Endothelial cell of umbilical vein (primary cell): ENCODE measurements around the gene SFT2D1.

Experiments used
- EZH2 ChIP-seq: IDR thresholded peaks from 2 replicates; pipeline ENCODE4 v1.6.1; 2012; ENCODE audit warnings: borderline replicate concordance, low read depth, mild to moderate bottlenecking, moderate library complexity, low read length, inconsistent platforms; ENCODE audit not compliant: severe bottlenecking
- POLR2A ChIP-seq: IDR thresholded peaks from 2 replicates; pipeline ENCODE4 v1.6.1; 2012; ENCODE audit warnings: low read depth, mild to moderate bottlenecking, control low read depth, low read length
- POLR2AphosphoS5 ChIP-seq: IDR thresholded peaks from 2 replicates; pipeline ENCODE4 v1.6.1; 2012; ENCODE audit warnings: low read depth, mild to moderate bottlenecking, control low read depth, low read length, moderate library complexity; ENCODE audit not compliant: insufficient read depth
- TF ChIP-seq, protein P1 (sequence below), 2 donors: IDR thresholded peaks; 1 replicate in 1 of 2; 2 replicates in 1 of 2; pipeline ENCODE4 v1.5.1; 2011; ENCODE audit warnings: low read length in 2 of 2, mild to moderate bottlenecking in 2 of 2, moderate library complexity in 2 of 2, control low read depth in 1 of 2, inconsistent platforms in 1 of 2, low read depth in 1 of 2; ENCODE audit not compliant: insufficient read depth in 1 of 2; ENCODE audit errors: extremely low read depth in 1 of 2

DNA sequence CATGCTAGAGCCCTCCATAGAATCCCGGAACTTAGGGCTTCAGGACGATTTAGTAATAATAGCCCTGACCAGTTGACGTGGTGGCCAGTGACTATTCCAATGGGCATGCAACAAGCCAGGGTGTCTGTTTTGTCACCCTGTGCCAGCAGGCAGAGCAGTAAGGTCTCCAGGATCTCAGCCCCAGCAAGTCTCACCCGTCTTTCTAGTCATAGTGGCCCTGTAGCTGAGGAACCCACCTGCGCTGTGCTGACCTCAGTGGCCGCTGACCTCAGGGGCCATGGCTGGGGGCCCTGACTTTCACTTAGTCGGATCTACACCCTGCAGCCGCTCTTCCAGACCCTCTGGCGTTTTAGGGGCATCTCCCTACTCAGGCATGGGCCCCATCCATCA is 71.0 kb downstream of the SFT2D1 start:
- no peak for TF ChIP-seq POLR2A
- TF ChIP-seq, protein P1, sequence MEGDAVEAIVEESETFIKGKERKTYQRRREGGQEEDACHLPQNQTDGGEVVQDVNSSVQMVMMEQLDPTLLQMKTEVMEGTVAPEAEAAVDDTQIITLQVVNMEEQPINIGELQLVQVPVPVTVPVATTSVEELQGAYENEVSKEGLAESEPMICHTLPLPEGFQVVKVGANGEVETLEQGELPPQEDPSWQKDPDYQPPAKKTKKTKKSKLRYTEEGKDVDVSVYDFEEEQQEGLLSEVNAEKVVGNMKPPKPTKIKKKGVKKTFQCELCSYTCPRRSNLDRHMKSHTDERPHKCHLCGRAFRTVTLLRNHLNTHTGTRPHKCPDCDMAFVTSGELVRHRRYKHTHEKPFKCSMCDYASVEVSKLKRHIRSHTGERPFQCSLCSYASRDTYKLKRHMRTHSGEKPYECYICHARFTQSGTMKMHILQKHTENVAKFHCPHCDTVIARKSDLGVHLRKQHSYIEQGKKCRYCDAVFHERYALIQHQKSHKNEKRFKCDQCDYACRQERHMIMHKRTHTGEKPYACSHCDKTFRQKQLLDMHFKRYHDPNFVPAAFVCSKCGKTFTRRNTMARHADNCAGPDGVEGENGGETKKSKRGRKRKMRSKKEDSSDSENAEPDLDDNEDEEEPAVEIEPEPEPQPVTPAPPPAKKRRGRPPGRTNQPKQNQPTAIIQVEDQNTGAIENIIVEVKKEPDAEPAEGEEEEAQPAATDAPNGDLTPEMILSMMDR (IDR thresholded peaks at IDR 0.05; ENCODE audit: extremely low read depth in 1 of 2, insufficient read depth in 1 of 2, low read depth in 1 of 2, low read length in 2 of 2): no peak
- TF ChIP-seq POLR2AphosphoS5: no peak
- no peak for TF ChIP-seq EZH2
